Activated CD4-positive, alpha-beta T cell treated with anti-CD3 and anti-CD28 coated beads for 1 hour (primary cell): ENCODE results near the gene FXN.
"Not testable (repeated sequence)": the region's sequence is repeated elsewhere in the genome, so short reads cannot be mapped to it uniquely, and the experiment has no call there.

ENCODE experiments used
- DNase-seq: peaks from one replicate; pipeline ENCODE4 v3.0.0-alpha.2; 2020

FXN gene

GRCh38 chr9:69027355-69028097 lies 8.0 kb upstream of the FXN start:
- no peak for DNase-seq

GRCh38 chr9:69028754-69029153 lies 6.8 kb upstream of the FXN start:
- DNase-seq, result no peak

GRCh38 chr9:69029535-69029934 lies 6.0 kb upstream of the FXN start:
- DNase-seq, result no peak

- no peak for DNase-seq
Observed at GRCh38 chr9:69030851-69031645, 4.5 kb upstream of the FXN start.

- DNase-seq, result no peak
Observed at GRCh38 chr9:69034071-69034470, 1.5 kb upstream of the FXN start.

GRCh38 chr9:69036309-69036708 lies 757 bp downstream of the FXN start:
- DNase-seq, result no peak

- DNase-seq, result no peak
Observed at GRCh38 chr9:69036799-69037198, 1.2 kb downstream of the FXN start.

GRCh38 chr9:69040646-69041045 lies 5.1 kb downstream of the FXN start:
- DNase-seq, result no peak

GRCh38 chr9:69044240-69045219 lies 9.0 kb downstream of the FXN start:
- no peak for DNase-seq

GRCh38 chr9:69045821-69046220 lies 10.3 kb downstream of the FXN start:
- no peak for DNase-seq

GRCh38 chr9:69046723-69047122 lies 11.2 kb downstream of the FXN start:
- DNase-seq, result no peak

GRCh38 chr9:69047371-69047770 lies 11.8 kb downstream of the FXN start:
- no peak for DNase-seq

- DNase-seq, result no peak
Observed at GRCh38 chr9:69049094-69049493, 13.5 kb downstream of the FXN start.

- not testable (repeated sequence) for DNase-seq
Observed at GRCh38 chr9:69050936-69051335, 15.4 kb downstream of the FXN start.

- DNase-seq, result no peak
Observed at GRCh38 chr9:69054989-69055388, 19.4 kb downstream of the FXN start.

GRCh38 chr9:69056191-69056815 lies 20.8 kb downstream of the FXN start:
- DNase-seq, result no peak

GRCh38 chr9:69058101-69058500 lies 22.5 kb downstream of the FXN start:
- DNase-seq, result no peak

- no peak for DNase-seq
Observed at GRCh38 chr9:69060766-69061165, 25.2 kb downstream of the FXN start.

- DNase-seq, result no peak
Observed at GRCh38 chr9:69062195-69062594, 26.6 kb downstream of the FXN start.

- no peak for DNase-seq
Observed at GRCh38 chr9:69063839-69064238, 28.3 kb downstream of the FXN start.

- no peak for DNase-seq
Observed at GRCh38 chr9:69065660-69066059, 30.1 kb downstream of the FXN start.

GRCh38 chr9:69066955-69067354 lies 31.4 kb downstream of the FXN start:
- DNase-seq, result no peak

GRCh38 chr9:69070201-69070600 lies 34.6 kb downstream of the FXN start:
- no peak for DNase-seq
